Mucosa of rectum (tissue), 2 donors: ENCODE measurements around the gene RHNO1.

Experiments
- H3K27ac ChIP-seq, 2 donors: one replicate each; pipeline ENCODE4 v1.7.0; 2013; ENCODE audit warnings: inconsistent platforms in 2 of 2, low read depth in 2 of 2, low read length in 2 of 2
- H3K27me3 ChIP-seq, 2 donors: one replicate each; pipeline ENCODE4 v1.7.0; 2013; ENCODE audit warnings: low read length in 2 of 2; ENCODE audit not compliant: control insufficient read depth in 2 of 2, insufficient read depth in 2 of 2
- H3K36me3 ChIP-seq, 2 donors: one replicate each; pipeline ENCODE4 v1.7.0; 2013; ENCODE audit warnings: low read length in 2 of 2; ENCODE audit not compliant: control insufficient read depth in 2 of 2, insufficient read depth in 2 of 2
- H3K4me1 ChIP-seq, 2 donors: one replicate each; pipeline ENCODE4 v1.7.0; 2013; ENCODE audit warnings: low read length in 2 of 2, mild to moderate bottlenecking in 1 of 2; ENCODE audit not compliant: control insufficient read depth in 2 of 2, insufficient read depth in 2 of 2
- H3K4me3 ChIP-seq, 2 donors: one replicate each; pipeline ENCODE4 v1.7.0; 2013; ENCODE audit warnings: low read length in 2 of 2
- H3K9ac ChIP-seq, 2 donors: one replicate each; pipeline ENCODE4 v1.7.0; 2013; ENCODE audit warnings: low read length in 2 of 2, low read depth in 1 of 2, mild to moderate bottlenecking in 1 of 2
- H3K9me3 ChIP-seq, 2 donors: one replicate each; pipeline ENCODE4 v1.7.0; 2013; ENCODE audit warnings: low read length in 2 of 2; ENCODE audit not compliant: control insufficient read depth in 2 of 2
- donor health status: healthy.
- donor health status: Normal muscosa, but diverticular disease.

Gene RHNO1

DNA sequence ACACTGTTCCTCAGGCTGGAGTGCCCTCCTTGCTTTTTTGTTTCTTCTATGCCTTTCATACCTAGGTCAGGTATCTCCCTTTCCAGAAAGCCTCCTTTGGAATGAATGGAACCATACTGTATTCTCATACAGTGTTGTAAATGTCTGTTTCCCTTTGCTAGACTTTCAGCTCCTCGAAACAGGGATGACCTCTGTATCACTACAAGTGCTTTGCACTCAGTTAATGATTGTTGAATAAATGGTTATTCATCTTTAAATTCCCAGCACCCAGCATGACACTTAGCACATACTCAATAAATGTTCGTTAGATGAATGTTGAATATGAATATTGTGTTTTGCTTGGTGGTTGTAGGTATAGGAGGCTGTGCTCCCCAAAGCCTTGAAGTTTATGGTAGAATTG lies 7.8 kb downstream of the RHNO1 start:
- Histone ChIP-seq H3K27ac (no peak overlapping the region), H3K27me3 (no peaks in the 10 kb centered on the region), H3K36me3 (peaks cover 5 to 8% of the 10 kb centered on the region in 2 donors), H3K4me1 (no peaks in the 10 kb centered on the region), H3K9me3 (no peaks in the 10 kb centered on the region), H3K4me3 (no peak overlapping the region), H3K9ac (no peak overlapping the region)

DNA sequence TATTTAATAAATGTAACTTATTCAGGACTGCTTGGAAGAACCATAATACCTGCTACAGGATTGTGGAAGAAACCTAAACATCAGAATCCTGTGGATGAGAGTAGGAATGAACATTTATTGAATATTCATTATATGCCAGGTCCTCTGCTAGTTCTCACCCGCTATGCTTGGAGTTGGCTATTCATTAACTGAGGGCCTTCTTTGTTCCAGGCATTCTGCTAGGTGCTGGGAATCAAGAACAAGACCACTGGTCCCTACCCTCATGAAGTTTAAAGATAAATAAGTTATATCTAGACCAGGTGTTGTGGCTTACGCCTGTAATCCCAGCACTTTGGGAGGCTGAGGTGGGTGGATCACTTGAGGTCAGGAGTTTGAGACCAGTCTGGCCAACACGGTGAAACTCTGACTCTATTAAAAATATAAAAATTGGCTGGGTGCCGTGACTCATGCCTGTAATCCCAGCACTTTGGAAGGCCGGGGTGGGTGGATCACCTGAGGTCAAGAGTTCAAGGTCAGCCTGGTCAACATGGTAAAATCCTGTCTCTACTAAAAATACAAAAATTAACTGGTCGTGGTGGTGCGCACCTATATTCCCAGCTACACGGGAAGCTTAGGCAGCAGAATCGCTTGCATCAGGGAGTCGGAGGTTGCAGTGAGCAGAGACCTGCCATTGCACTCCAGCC lies 9.9 kb downstream of the RHNO1 start:
- H3K27ac ChIP-seq: no peak overlapping the region
- H3K36me3 ChIP-seq: peaks cover 5 to 8% of the 10 kb centered on the region in 2 donors
- no peaks in the 10 kb centered on the region for H3K9me3 ChIP-seq
- H3K4me1 ChIP-seq: peaks cover 3 to 6% of the 10 kb centered on the region in 2 donors
- H3K9ac ChIP-seq: no peak overlapping the region
- no peaks in the 10 kb centered on the region for H3K27me3 ChIP-seq
- H3K4me3 ChIP-seq: no peak overlapping the region

DNA sequence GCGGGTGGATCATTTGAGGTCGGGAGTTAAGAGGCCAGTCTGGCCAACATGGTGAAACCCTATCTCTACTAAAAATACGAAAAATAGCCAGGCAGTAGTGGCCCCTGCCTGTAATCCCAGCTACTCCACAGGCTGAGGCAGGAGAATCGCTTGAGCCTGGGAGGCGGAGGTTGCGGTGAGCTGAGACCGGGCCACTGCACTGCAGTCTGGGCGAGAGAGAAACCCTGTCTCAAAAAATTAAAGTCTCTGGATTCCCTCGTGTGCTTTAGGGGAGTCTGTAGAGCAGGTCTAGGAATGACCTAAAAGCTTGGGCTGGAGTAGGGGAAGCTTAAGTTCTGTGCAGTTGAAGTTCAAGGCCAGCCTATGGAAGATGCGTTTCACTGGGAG lies 13.0 kb downstream of the RHNO1 start:
- Histone ChIP-seq H3K4me1 (peaks cover 3 to 6% of the 10 kb centered on the region in 2 donors), H3K27ac (peak overlapping the region; percentile 31 to 86), H3K36me3 (peaks cover 5 to 8% of the 10 kb centered on the region in 2 donors), H3K4me3 (peak overlapping the region; percentile 68 to 99), H3K9me3 (no peaks in the 10 kb centered on the region), H3K9ac (peak overlapping the region; percentile 47 to 92), H3K27me3 (no peaks in the 10 kb centered on the region)

DNA sequence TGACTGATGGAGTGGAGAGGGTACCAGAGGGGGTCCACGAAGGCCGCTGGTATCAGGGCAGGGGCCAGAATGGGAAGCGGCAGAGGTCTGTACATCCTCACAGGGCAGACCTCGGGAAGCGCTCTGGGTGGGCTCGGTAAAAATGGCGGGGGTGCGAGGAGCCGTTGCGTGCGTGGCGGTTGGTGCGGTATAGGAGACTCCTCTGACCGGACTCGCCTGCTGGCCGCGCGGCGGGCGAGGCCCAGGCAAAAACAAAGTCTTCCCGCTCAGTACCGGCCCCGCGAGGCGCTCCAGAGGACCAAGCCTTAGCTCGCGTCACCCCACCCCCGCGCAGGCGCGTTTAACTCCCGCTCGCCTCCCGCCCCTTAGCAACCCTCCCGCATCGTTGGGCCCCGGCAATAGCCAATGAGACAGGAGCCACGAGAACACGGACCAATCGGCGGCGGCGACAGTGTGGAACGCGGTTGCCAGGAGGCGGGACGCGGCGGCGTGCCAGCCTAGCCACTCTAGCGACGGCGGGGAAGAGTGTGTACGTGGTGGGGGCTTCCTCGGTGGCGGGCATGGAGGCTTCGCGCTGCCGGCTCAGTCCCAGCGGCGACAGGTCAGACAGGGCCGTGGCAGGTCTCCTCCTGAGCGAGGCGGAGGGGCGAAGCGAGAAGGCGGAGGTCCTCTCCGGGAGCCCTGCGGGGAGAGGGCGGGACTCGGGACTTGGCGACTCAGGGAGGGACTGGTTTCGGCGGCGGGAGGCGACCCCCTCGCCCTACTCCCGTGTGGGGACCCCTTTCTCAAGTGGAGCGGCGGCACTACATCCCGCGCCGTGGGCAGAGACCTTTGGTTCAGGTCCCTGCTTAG lies 13.6 kb downstream of the RHNO1 start, which contains the start of gene TULP3:
Gene TULP3, plus strand, starts transcription at position 504 of the 852 bp plus-strand sequence. Its CDS starts 57 bp downstream, at position 561.
- H3K36me3 ChIP-seq: peaks cover 5 to 8% of the 10 kb centered on the region in 2 donors
- peaks cover 3 to 6% of the 10 kb centered on the region in 2 donors for H3K4me1 ChIP-seq
- no peaks in the 10 kb centered on the region for H3K9me3 ChIP-seq
- H3K4me3 ChIP-seq: peak within 1 kb of the TSS; percentile 86 to 99
- H3K9ac ChIP-seq: peak within 1 kb of the TSS; percentile 79 to 92
- H3K27me3 ChIP-seq: no peaks in the 10 kb centered on the region
- peak within 1 kb of the TSS; percentile 83 to 86 for H3K27ac ChIP-seq

DNA sequence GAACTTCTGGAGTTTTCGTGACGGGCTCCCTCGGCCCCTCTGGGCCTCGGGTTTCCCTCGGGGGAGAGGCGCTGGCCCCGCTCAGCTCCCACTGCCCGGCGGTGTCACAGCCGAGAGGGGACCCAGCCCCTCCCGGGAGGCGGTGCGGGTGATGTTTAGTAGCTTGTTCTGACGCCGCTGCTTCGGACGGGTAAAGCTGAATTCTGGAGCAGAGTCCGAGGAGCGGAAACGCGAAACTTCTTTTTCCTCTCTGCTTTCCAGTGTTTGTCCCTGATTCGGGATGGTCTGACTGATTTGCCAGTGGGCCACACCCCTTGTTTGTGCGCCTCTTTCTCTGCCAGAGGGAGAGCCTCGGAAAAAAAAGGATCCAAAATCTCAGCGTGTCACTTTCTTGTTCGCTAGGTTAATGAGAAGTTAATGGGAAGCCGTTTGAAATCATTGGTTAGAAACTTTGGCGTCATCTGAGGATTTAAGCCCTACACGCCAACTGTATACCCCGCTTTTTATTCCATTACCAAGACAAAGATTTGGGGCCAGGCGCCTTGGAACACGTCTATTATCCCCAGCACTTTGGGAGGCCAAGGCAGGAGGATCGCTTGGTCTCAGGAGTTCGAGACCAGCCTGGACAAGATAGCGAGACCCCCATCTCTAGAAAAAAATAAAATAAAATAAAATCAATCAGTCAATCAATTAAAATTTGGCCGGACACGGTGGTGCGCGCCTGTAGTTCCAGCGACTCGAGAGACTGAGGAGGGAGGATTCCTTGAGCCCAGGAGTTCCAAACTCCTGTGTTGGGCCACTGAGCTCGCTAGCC lies 14.4 kb downstream of the RHNO1 start:
- Histone ChIP-seq H3K9me3 (no peaks in the 10 kb centered on the region), H3K4me1 (peaks cover 3 to 6% of the 10 kb centered on the region in 2 donors)

DNA sequence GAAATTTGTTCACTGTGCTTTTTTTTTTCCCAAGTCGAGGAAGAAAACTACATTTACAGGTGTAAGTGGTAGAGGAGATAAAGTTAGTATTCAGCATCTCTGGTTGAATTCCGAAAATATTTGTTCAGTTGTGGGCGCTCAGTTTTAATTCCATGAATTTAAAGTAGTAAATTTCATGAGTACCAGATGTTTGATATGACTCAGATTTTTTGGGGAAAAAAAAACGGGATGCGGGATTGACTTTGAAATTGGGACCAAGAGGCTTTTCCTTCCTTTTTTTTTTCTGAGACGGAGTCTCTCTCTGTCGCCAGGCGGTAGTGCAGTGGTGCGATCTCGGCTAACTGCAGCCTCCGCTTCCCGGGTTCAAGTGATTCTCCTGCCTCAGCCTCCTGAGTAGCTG lies 15.2 kb downstream of the RHNO1 start:
- Histone ChIP-seq H3K9me3 (no peaks in the 10 kb centered on the region), H3K27me3 (no peaks in the 10 kb centered on the region), H3K4me3 (no peak overlapping the region), H3K27ac (no peak overlapping the region), H3K4me1 (peaks cover 3 to 6% of the 10 kb centered on the region in 2 donors), H3K9ac (no peak overlapping the region), H3K36me3 (peaks cover 5 to 8% of the 10 kb centered on the region in 2 donors)

More for the DNA sequence above, 14.4 kb downstream of the RHNO1 start:
- H3K4me3 ChIP-seq: peak overlapping the region; percentile 86 to 99
- H3K27ac ChIP-seq: peak overlapping the region; percentile 83 to 86
- peak overlapping the region; percentile 79 to 92 for H3K9ac ChIP-seq
- peaks cover 5 to 8% of the 10 kb centered on the region in 2 donors for H3K36me3 ChIP-seq
- no peaks in the 10 kb centered on the region for H3K27me3 ChIP-seq

GRCh38 chr12:2893007-2893406 lies 16.0 kb downstream of the RHNO1 start:
- Histone ChIP-seq H3K4me1 (peaks cover 3 to 6% of the 10 kb centered on the region in 2 donors), H3K27me3 (no peaks in the 10 kb centered on the region), H3K36me3 (peaks cover 2 to 3% of the 10 kb centered on the region in 2 donors), H3K4me3 (no peak overlapping the region), H3K9me3 (no peaks in the 10 kb centered on the region), H3K27ac (no peak overlapping the region), H3K9ac (no peak overlapping the region)

DNA sequence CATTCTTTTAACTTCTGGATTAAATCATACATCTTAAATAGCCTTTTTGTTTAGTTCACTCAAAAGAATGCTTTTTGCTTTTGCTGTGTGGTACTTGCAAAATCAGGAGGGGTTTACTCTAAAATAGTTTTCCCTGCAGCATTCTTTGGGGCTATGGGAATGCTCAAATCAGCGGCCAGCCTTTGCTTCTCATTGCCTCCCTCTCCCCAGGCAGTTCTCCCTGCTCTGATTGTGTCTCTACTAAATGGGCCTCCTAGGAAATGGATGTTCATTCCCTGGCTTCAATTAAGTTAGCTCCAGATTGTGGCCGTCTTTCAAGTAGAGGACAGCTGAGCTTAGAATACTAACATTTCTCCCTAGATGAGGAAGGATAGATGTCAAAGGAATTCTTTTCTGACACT lies 18.0 kb downstream of the RHNO1 start:
- H3K27ac ChIP-seq: no peak overlapping the region
- H3K9me3 ChIP-seq: no peaks in the 10 kb centered on the region
- H3K27me3 ChIP-seq: no peaks in the 10 kb centered on the region
- H3K4me1 ChIP-seq: peaks cover 3 to 4% of the 10 kb centered on the region in 2 donors
- no peak overlapping the region for H3K9ac ChIP-seq
- no peaks in the 10 kb centered on the region for H3K36me3 ChIP-seq
- no peak overlapping the region for H3K4me3 ChIP-seq

- H3K9me3 ChIP-seq: no peaks in the 10 kb centered on the region
- no peak overlapping the region for H3K4me3 ChIP-seq
- H3K36me3 ChIP-seq: no peaks in the 10 kb centered on the region
- no peak overlapping the region for H3K9ac ChIP-seq
- H3K4me1 ChIP-seq: no peaks in the 10 kb centered on the region
- no peak overlapping the region for H3K27ac ChIP-seq
- H3K27me3 ChIP-seq: no peaks in the 10 kb centered on the region
Observed at GRCh38 chr12:2895511-2895910, 18.5 kb downstream of the RHNO1 start.
